HUES64 (cell line): ENCODE data around the gene CEP43.

Experiments
- H3K27ac ChIP-seq: 2 replicates; pipeline ENCODE4 v1.7.0; 2013; ENCODE audit warnings: low read depth, low read length, inconsistent platforms
- H3K27me3 ChIP-seq: 2 replicates; pipeline ENCODE4 v1.6.1; 2013; ENCODE audit warnings: mild to moderate bottlenecking, low read length; ENCODE audit not compliant: insufficient read depth
- H3K36me3 ChIP-seq: 2 replicates; pipeline ENCODE4 v1.6.1; 2013; ENCODE audit warnings: mild to moderate bottlenecking, low read length; ENCODE audit not compliant: insufficient read depth
- H3K4me1 ChIP-seq: 2 replicates; pipeline ENCODE4 v1.6.1; 2013; ENCODE audit warnings: mild to moderate bottlenecking, low read length, moderate library complexity; ENCODE audit not compliant: insufficient read depth
- H3K4me3 ChIP-seq: 2 replicates; pipeline ENCODE4 v1.5.1; 2013; ENCODE audit warnings: mild to moderate bottlenecking, low read length, moderate library complexity
- H3K9ac ChIP-seq: 2 replicates; pipeline ENCODE4 v1.6.1; 2013; ENCODE audit warnings: mild to moderate bottlenecking, low read depth, low read length
- H3K9me3 ChIP-seq: 2 replicates; pipeline ENCODE4 v1.6.1; 2013; ENCODE audit warnings: low read depth, low read length; ENCODE audit not compliant: insufficient read depth
- WGBS: fragments of 150-250, 120-280 bp; methylation state at CpG from one replicate; pipeline ENCODE4 v1.1.7; 2013; ENCODE audit warnings: missing lambda C conversion rate; 5-methylcytosine and 5-hydroxymethylcytosine counted together

CEP43 gene

GRCh38 chr6:166970776-166971175, 28.4 kb upstream of the CEP43 start:
- peaks cover 5% of the 10 kb centered on the region; the same call in 1 of the 2 replicates for H3K4me1 ChIP-seq
- no peak overlapping the region for H3K9ac ChIP-seq
- H3K27me3 ChIP-seq, result no peaks in the 10 kb centered on the region
- peaks cover 29% of the 10 kb centered on the region for H3K9me3 ChIP-seq
- no peak overlapping the region for H3K27ac ChIP-seq
- peaks cover 3% of the 10 kb centered on the region for H3K36me3 ChIP-seq
- H3K4me3 ChIP-seq, result no peak overlapping the region
- WGBS, result 97% methylated on average over 17 of the region's 17 CpGs

GRCh38 chr6:166971271-166971670, 27.9 kb upstream of the CEP43 start:
- H3K9ac ChIP-seq, result no peak overlapping the region
- H3K9me3 ChIP-seq, result peaks cover 24% of the 10 kb centered on the region; the same call in 1 of the 2 replicates
- WGBS, result 97% methylated on average over 8 of the region's 8 CpGs
- H3K4me1 ChIP-seq, result peaks cover 5% of the 10 kb centered on the region; the same call in 1 of the 2 replicates
- H3K36me3 ChIP-seq, result peaks cover 3% of the 10 kb centered on the region
- H3K4me3 ChIP-seq, result no peak overlapping the region
- H3K27ac ChIP-seq, result no peak overlapping the region
- no peaks in the 10 kb centered on the region for H3K27me3 ChIP-seq

GRCh38 chr6:166972101-166972500, 27.1 kb upstream of the CEP43 start:
- Histone ChIP-seq H3K27me3 (no peaks in the 10 kb centered on the region), H3K4me3 (no peak overlapping the region), H3K27ac (no peak overlapping the region), H3K9me3 (peaks cover 16% of the 10 kb centered on the region; the same call in 1 of the 2 replicates), H3K9ac (no peak overlapping the region), H3K36me3 (peaks cover 3% of the 10 kb centered on the region), H3K4me1 (peaks cover 5% of the 10 kb centered on the region; the same call in 1 of the 2 replicates)
- 94% methylated on average over 2 of the region's 2 CpGs for WGBS

GRCh38 chr6:166976636-166977035, 22.6 kb upstream of the CEP43 start:
- no peaks in the 10 kb centered on the region for H3K9me3 ChIP-seq
- peaks cover 5% of the 10 kb centered on the region; the same call in 1 of the 2 replicates for H3K4me1 ChIP-seq
- no peak overlapping the region for H3K27ac ChIP-seq
- H3K4me3 ChIP-seq, result no peak overlapping the region
- WGBS, result 96% methylated on average over 2 of the region's 2 CpGs
- H3K36me3 ChIP-seq, result peaks cover 10% of the 10 kb centered on the region; the same call in 1 of the 2 replicates
- no peak overlapping the region for H3K9ac ChIP-seq
- H3K27me3 ChIP-seq, result no peaks in the 10 kb centered on the region

GRCh38 chr6:166977621-166978525, 21.3 kb upstream of the CEP43 start:
- no peak overlapping the region for H3K27ac ChIP-seq
- H3K4me3 ChIP-seq, result no peak overlapping the region
- 92% methylated on average over 9 of the region's 9 CpGs for WGBS
- no peaks in the 10 kb centered on the region for H3K9me3 ChIP-seq
- H3K4me1 ChIP-seq, result peaks cover 3% of the 10 kb centered on the region; the same call in 1 of the 2 replicates
- H3K27me3 ChIP-seq, result no peaks in the 10 kb centered on the region
- peaks cover 13% of the 10 kb centered on the region; the same call in 1 of the 2 replicates for H3K36me3 ChIP-seq
- H3K9ac ChIP-seq, result no peak overlapping the region

GRCh38 chr6:166980738-166981137, 18.5 kb upstream of the CEP43 start:
- 100% methylated on average over 2 of the region's 3 CpGs for WGBS
- Histone ChIP-seq H3K36me3 (peaks cover 20% of the 10 kb centered on the region), H3K9ac (no peak overlapping the region), H3K4me1 (no peaks in the 10 kb centered on the region), H3K4me3 (no peak overlapping the region), H3K9me3 (no peaks in the 10 kb centered on the region), H3K27me3 (no peaks in the 10 kb centered on the region), H3K27ac (no peak overlapping the region)

GRCh38 chr6:166987448-166987847, 11.7 kb upstream of the CEP43 start:
- Histone ChIP-seq H3K27ac (no peak overlapping the region), H3K27me3 (no peaks in the 10 kb centered on the region), H3K9ac (no peak overlapping the region), H3K4me1 (peaks cover 24% of the 10 kb centered on the region), H3K4me3 (no peak overlapping the region), H3K36me3 (peaks cover 18% of the 10 kb centered on the region), H3K9me3 (no peaks in the 10 kb centered on the region)
- WGBS, result 96% methylated on average over 5 of the region's 6 CpGs

- Histone ChIP-seq H3K9me3 (no peaks in the 10 kb centered on the region), H3K9ac (no peak overlapping the region), H3K36me3 (peaks cover 17% of the 10 kb centered on the region), H3K4me1 (peaks cover 24% of the 10 kb centered on the region), H3K4me3 (no peak overlapping the region), H3K27me3 (no peaks in the 10 kb centered on the region), H3K27ac (no peak overlapping the region)
- WGBS, result 90% methylated on average over 3 of the region's 3 CpGs
These were observed 11.3 kb upstream of the CEP43 start for GRCh38 chr6:166987930-166988329.

GRCh38 chr6:166988674-166989201, 10.5 kb upstream of the CEP43 start:
- H3K9me3 ChIP-seq, result no peaks in the 10 kb centered on the region
- peaks cover 24% of the 10 kb centered on the region for H3K4me1 ChIP-seq
- peaks cover 19% of the 10 kb centered on the region for H3K36me3 ChIP-seq
- H3K4me3 ChIP-seq, result no peak overlapping the region
- no peaks in the 10 kb centered on the region for H3K27me3 ChIP-seq
- H3K9ac ChIP-seq, result no peak overlapping the region
- H3K27ac ChIP-seq, result no peak overlapping the region
- 61% methylated on average over 2 of the region's 3 CpGs for WGBS

- WGBS, result 84% methylated on average over 9 of the region's 10 CpGs
- Histone ChIP-seq H3K27ac (no peak overlapping the region), H3K9ac (no peak overlapping the region), H3K4me3 (no peak overlapping the region), H3K4me1 (peaks cover 24% of the 10 kb centered on the region), H3K27me3 (no peaks in the 10 kb centered on the region), H3K9me3 (no peaks in the 10 kb centered on the region), H3K36me3 (peaks cover 23% of the 10 kb centered on the region)
These were observed 9.7 kb upstream of the CEP43 start for GRCh38 chr6:166989427-166990032.

- WGBS, result 97% methylated on average over 7 of the region's 7 CpGs
- H3K36me3 ChIP-seq, result peaks cover 45% of the 10 kb centered on the region
- no peaks in the 10 kb centered on the region for H3K27me3 ChIP-seq
- no peak overlapping the region for H3K4me3 ChIP-seq
- H3K9me3 ChIP-seq, result no peaks in the 10 kb centered on the region
- H3K27ac ChIP-seq, result no peak overlapping the region
- no peak overlapping the region for H3K9ac ChIP-seq
- H3K4me1 ChIP-seq, result peaks cover 18% of the 10 kb centered on the region
These were observed 2.8 kb upstream of the CEP43 start for GRCh38 chr6:166996406-166996805.
